ENCODE measurements around the gene LONP1. TPM values are rescaled to one million over a fixed set of nuclear protein-coding genes. Genes with fewer than 3 reads are reported as not detected.
"Not testable (repeated sequence)": the region's sequence is repeated elsewhere in the genome, so short reads cannot be mapped to it uniquely, and the experiment has no call there.

The LONP1 gene
- total and polyA plus RNA-seq, 2 donors = 21.7 to 58.9 TPM

DNA sequence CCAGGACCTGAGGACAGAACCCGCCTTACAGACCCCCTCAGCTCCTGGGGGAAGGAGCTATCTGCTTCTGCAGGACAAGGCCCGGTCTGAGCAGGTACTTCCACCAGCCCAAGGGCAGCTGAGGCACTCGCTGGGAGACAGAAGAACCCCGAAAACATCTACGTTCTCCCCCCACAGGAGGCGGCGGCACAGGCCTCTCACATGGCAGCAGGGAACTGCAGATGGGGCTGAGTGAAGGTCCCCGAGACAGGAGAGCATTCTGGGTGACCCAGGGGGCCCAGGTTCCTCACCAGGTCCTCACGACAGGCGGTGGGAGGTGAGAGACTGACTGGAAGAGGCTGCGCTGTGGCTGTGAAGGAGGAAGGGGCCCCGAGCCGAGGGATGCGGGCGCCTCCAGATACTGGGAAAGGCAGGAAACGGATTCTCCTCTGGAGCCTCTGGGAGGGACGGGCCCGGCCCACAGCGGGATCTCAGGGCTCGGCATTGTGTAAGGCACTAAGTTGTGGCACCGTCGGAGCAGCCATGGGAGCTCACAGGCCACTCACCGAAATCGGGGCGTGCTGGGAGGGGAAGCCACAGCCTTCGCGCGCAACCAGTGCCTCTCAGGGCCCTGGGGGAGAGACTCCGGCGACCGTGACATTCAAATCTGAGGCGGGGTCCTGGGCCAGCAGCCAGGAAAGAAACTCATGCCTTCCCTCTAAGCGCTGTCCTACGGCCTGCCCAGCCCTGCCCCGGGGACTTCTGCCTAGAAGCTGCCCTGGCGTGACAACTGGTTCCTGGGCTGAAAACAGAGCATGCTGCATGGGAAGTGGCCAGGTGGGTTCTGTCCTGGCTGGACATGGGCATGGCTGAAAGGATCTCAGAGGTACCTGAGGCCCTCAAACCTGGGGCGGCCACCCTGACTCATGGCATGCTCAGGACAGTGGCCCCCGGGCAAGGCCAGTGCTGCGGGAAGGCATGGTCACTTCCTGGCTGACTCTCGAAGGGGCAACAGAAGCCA lies 15.8 kb downstream of the LONP1 start:
- WGBS = 96% methylated on average over 40 of the region's 40 CpGs
- H3K4me1 ChIP-seq (ENCODE audit: insufficient read depth) = no peaks in the 10 kb centered on the region
- H3K4me3 ChIP-seq (ENCODE audit: low read depth, low read length) = no peak overlapping the region
- no peak overlapping the region for H3K27ac ChIP-seq (ENCODE audit: low read depth)
- H3K36me3 ChIP-seq (ENCODE audit: insufficient read depth) = peaks cover 7% of the 10 kb centered on the region
- no peak for DNase-seq (ENCODE audit: extremely low spot score)

DNA sequence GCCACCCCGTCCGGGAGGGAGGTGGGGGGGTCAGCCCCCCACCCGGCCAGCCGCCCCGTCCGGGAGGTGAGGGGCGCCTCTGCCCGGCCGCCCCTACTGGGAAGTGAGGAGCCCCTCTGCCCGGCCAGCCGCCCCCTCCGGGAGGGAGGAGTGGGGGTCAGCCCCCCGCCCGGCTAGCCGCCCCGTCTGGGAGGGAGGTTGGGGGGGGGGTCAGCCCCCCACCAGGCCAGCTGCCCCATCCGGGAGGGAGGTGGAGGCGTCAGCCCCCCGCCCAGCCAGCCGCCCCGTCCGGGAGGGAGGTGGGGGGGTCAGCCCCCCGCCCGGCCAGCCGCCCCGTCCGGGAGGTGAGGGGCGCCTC lies 17.9 kb downstream of the LONP1 start:
- WGBS = 85% methylated on average over 18 of the region's 28 CpGs

GRCh38 chr19:5700455-5701092 lies 19.4 kb downstream of the LONP1 start:
- DNase-seq (ENCODE audit: extremely low spot score) = no peak
- no peak overlapping the region for H3K27ac ChIP-seq (ENCODE audit: low read depth)
- no peak overlapping the region for H3K4me3 ChIP-seq (ENCODE audit: low read depth, low read length)
- 96% methylated on average over 22 of the region's 22 CpGs for WGBS
- H3K36me3 ChIP-seq (ENCODE audit: insufficient read depth) = peaks cover 11% of the 10 kb centered on the region
- no peaks in the 10 kb centered on the region for H3K4me1 ChIP-seq (ENCODE audit: insufficient read depth)

More for the DNA sequence above, 17.9 kb downstream of the LONP1 start:
- not testable (repeated sequence) for H3K27ac ChIP-seq (ENCODE audit: low read depth); H3K4me3 ChIP-seq (ENCODE audit: low read depth, low read length); DNase-seq (ENCODE audit: extremely low spot score); H3K4me1 ChIP-seq (ENCODE audit: insufficient read depth); H3K36me3 ChIP-seq (ENCODE audit: insufficient read depth)

GRCh38 chr19:5698635-5699422 lies 21.1 kb downstream of the LONP1 start:
- Histone ChIP-seq H3K4me1 (ENCODE audit: insufficient read depth) (no peaks in the 10 kb centered on the region), H3K4me3 (ENCODE audit: low read depth, low read length) (no peak overlapping the region), H3K27ac (ENCODE audit: low read depth) (no peak overlapping the region), H3K36me3 (ENCODE audit: insufficient read depth) (peaks cover 8% of the 10 kb centered on the region)
- no peak for DNase-seq (ENCODE audit: extremely low spot score)
- WGBS = 90% methylated on average over 38 of the region's 38 CpGs

- H3K4me3 ChIP-seq (ENCODE audit: low read depth, low read length) = no peak overlapping the region
- H3K4me1 ChIP-seq (ENCODE audit: insufficient read depth) = no peaks in the 10 kb centered on the region
- DNase-seq (ENCODE audit: extremely low spot score) = no peak
- H3K36me3 ChIP-seq (ENCODE audit: insufficient read depth) = peaks cover 8% of the 10 kb centered on the region
- 82% methylated on average over 30 of the region's 30 CpGs for WGBS
- H3K27ac ChIP-seq (ENCODE audit: low read depth) = no peak overlapping the region
Measured at GRCh38 chr19:5697890-5698634, 21.9 kb downstream of the LONP1 start.

- Histone ChIP-seq H3K4me3 (ENCODE audit: low read depth, low read length) (no peak overlapping the region), H3K4me1 (ENCODE audit: insufficient read depth) (no peaks in the 10 kb centered on the region), H3K36me3 (ENCODE audit: insufficient read depth) (peaks cover 8% of the 10 kb centered on the region), H3K27ac (ENCODE audit: low read depth) (no peak overlapping the region)
- DNase-seq (ENCODE audit: extremely low spot score) = no peak
- WGBS = 77% methylated on average over 25 of the region's 25 CpGs
Measured at GRCh38 chr19:5697022-5697889, 22.7 kb downstream of the LONP1 start.

DNA sequence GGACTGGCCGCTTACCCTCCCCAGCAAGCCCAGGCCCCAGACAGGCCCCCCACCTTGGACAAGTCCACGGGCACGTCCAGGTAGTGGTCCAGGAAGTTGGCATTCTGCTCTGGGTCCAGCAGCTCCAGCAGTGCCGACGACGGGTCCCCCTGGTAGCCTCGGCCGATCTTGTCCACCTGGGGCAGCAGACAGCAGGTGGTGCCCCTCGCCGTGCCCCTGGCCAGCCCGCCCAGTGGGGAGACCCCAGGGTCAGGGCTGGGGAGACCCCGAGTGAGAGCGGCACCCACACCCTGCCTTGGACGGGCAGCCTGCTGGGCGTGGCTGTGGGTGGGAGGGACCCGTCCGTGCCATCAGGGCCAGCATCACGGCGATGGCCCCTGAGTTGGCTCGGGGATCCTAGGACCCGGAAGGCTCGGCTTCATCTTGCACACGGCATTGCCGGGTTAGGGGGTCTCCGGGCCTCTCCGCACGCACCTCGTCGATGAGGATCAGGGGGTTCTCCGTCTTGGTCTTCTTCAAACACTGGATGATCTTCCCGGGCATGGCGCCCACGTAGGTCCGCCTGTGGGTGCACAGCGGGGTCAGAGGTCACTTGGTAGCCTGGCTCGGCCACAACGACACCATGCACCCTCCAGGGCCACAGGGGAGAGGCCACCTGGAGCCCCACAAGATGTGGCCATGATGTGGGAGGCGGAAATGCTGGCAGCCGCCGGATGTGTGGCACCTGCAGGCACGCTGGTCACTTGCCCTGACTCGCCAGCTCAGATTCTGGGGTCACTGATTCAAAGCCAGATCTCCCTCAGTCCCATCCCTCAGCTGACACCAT lies 23.5 kb downstream of the LONP1 start:
- 88% methylated on average over 42 of the region's 42 CpGs for WGBS
- H3K27ac ChIP-seq (ENCODE audit: low read depth) = no peak overlapping the region
- H3K4me3 ChIP-seq (ENCODE audit: low read depth, low read length) = no peak overlapping the region
- no peaks in the 10 kb centered on the region for H3K4me1 ChIP-seq (ENCODE audit: insufficient read depth)
- DNase-seq (ENCODE audit: extremely low spot score) = no peak
- H3K36me3 ChIP-seq (ENCODE audit: insufficient read depth) = peaks cover 8% of the 10 kb centered on the region

- no peak for DNase-seq (ENCODE audit: extremely low spot score)
- H3K36me3 ChIP-seq (ENCODE audit: insufficient read depth) = peaks cover 6% of the 10 kb centered on the region
- WGBS = 84% methylated on average over 28 of the region's 28 CpGs
- no peak overlapping the region for H3K4me3 ChIP-seq (ENCODE audit: low read depth, low read length)
- H3K4me1 ChIP-seq (ENCODE audit: insufficient read depth) = no peaks in the 10 kb centered on the region
- no peak overlapping the region for H3K27ac ChIP-seq (ENCODE audit: low read depth)
Measured at GRCh38 chr19:5695649-5696195, 24.2 kb downstream of the LONP1 start.

DNA sequence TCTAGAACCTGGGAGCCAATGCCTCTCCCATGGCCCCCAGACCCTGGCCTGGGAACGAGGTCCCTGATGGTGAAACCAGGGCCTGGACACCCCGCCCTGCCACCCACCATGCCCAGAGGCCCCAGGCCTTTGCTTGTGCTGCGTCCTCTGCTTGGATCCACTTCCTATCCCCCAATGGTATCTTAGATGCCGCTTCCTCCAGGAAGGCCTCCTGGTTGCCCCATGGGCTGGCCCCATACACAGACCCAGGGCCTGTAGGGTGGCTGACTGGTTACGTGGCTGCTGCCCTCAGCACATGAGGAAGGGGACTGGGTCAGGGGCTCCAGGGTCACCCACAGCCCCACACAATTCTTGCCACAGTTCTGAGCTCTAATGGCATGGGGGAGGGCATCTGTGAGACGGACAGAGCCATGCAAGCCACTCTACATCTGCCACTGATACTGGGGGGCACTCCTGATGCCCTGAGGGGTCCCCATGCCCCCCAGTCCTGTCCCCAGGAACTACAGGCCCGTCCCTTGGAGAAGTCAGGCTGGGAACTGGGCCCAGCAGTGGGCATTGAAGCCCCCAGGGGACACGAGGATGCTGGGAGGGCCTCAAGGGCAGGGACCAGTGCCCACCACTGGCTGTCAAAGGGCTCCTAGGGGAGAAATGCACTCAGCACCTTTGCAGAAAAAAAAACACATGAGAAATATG lies 24.8 kb downstream of the LONP1 start:
- peaks cover 6% of the 10 kb centered on the region for H3K36me3 ChIP-seq (ENCODE audit: insufficient read depth)
- H3K4me3 ChIP-seq (ENCODE audit: low read depth, low read length) = no peak overlapping the region
- no peak overlapping the region for H3K27ac ChIP-seq (ENCODE audit: low read depth)
- no peak for DNase-seq (ENCODE audit: extremely low spot score)
- H3K4me1 ChIP-seq (ENCODE audit: insufficient read depth) = no peaks in the 10 kb centered on the region
- WGBS = 85% methylated on average over 8 of the region's 8 CpGs

DNA sequence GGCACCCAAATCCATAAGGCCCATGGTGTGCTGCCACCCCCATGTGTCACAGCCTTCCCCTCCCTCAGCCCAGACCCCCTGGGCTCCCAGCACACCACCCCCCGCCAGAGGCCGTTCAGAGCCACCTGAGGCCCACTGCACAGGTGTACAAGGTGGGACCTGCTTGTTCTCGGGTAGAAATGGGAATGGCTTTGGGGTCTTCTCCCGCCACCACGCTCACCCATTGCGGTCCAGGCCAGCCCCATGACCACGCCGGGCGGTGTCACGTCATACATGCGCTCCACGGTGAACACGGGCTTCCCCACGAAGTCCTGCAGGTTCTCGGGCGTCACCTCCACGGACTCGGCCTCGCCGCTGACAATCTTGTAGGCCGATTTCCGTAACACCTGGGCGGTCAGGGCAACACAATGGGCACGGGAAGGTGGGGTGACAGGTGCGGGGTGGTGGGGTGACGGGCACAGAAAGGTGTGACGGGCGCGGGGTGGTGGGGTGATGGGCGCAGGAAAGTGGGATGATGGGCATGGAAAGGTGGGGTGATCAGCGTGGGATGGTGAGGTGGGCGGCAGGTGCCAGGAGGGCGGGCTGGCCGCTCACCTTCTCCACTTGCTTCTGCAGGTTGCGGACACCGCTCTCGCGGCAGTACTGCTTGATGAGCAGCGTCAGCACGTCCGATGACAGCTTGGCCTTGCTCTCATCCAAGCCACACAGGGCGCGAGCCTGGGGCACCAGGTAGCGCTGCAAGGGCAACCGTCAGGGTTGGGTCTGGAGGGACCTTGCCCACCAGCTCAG lies 25.6 kb downstream of the LONP1 start:
- Histone ChIP-seq H3K27ac (ENCODE audit: low read depth) (no peak overlapping the region), H3K4me1 (ENCODE audit: insufficient read depth) (no peaks in the 10 kb centered on the region), H3K4me3 (ENCODE audit: low read depth, low read length) (no peak overlapping the region), H3K36me3 (ENCODE audit: insufficient read depth) (peaks cover 6% of the 10 kb centered on the region)
- WGBS = 89% methylated on average over 45 of the region's 45 CpGs
- no peak for DNase-seq (ENCODE audit: extremely low spot score)

Data from urinary bladder (tissue), 4 donors.